Activated T-helper 2 cell treated with anti-CD3 and anti-CD28 coated beads, Interferon-gamma antibody, Interleukin-2, Interleukin-4, amounts not matched to agents 10 μg/mL and 5 μg/mL and 100 μg/mL, durations not matched to agents 14 hours and 24 hours and 36 hours (primary cell): Measurements from ENCODE around the gene RXRG. TPM values are rescaled to one million over a fixed set of nuclear protein-coding genes. Genes with fewer than 3 reads are reported as not detected.

ENCODE experiments used
- DNase-seq: peaks from one replicate; pipeline ENCODE4 v3.0.0; 2021; ENCODE audit warnings: low spot score
- H3K27ac Mint-ChIP-seq: one replicate; pipeline ENCODE4 v1.8.0; 2021; ENCODE audit warnings: mixed read lengths
- H3K27me3 Mint-ChIP-seq: one replicate; pipeline ENCODE4 v1.8.0; 2021; ENCODE audit warnings: low read depth, mixed read lengths
- H3K36me3 Mint-ChIP-seq: one replicate; pipeline ENCODE4 v1.8.0; 2021; ENCODE audit warnings: low read depth, mixed read lengths
- H3K4me1 Mint-ChIP-seq: one replicate; pipeline ENCODE4 v1.8.0; 2021; ENCODE audit warnings: low read depth, mixed read lengths
- H3K4me3 Mint-ChIP-seq: one replicate; pipeline ENCODE4 v1.8.0; 2021; ENCODE audit warnings: low read depth, mild to moderate bottlenecking, moderate library complexity, mixed read lengths
- H3K9me3 Mint-ChIP-seq: one replicate; pipeline ENCODE4 v1.8.0; 2021; ENCODE audit warnings: mixed read lengths
- intact Hi-C: fragments of 100-400 bp; cut with micrococcal nuclease; formaldehyde crosslinking; loops from one replicate; pipeline ENCODE4 v1.15.1; 2023
- total RNA-seq: library from RNA; stranded (reverse); gene quantifications from 2 replicates; pipeline ENCODE4 v1.2.3, GENCODE V29; 2022

The RXRG gene
- total RNA-seq, 1 donor from 2014 or later = not detected

GRCh38 chr1:165352442-165353293 lies 92.3 kb downstream of the RXRG start:
- H3K36me3 Mint-ChIP-seq = no peaks in the 10 kb centered on the region
- peaks cover 2% of the 10 kb centered on the region for H3K4me1 Mint-ChIP-seq
- no peak overlapping the region for H3K4me3 Mint-ChIP-seq
- intact Hi-C loops = loop anchor here (5.0 kb wide), 3 partner anchors 95 to 810 kb away; partner anchors contain the start of gene RXRG
- H3K27ac Mint-ChIP-seq = no peak overlapping the region
- H3K9me3 Mint-ChIP-seq = no peaks in the 10 kb centered on the region
- DNase-seq = no peak
- H3K27me3 Mint-ChIP-seq = peaks cover 82% of the 10 kb centered on the region

DNA sequence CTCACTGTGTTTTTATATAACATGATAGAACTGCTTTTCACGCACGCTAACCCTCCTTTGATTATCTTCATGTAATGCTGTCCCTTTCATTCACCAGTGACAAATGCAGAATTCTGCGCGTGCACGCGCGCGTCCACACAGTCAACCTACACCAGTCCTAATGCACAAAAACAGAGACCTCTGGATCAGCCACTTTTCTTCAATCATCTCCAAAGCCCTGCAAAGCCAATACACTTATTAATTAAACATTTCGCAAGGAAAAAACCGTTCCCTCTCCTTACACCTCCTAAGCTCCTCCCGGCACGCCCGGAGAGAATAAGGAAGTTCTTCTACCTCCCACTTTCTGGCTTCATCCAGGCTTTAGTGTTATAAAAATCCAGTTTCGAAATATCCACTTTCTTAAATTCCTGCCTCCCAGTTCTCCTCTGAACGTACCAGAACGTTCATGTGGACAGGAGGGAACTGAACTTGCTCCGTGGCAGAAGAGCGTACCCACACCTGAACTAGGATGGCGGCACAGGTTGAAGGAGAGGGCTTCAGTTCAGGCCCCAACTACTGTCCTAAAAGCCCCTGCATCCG lies 93.0 kb downstream of the RXRG start:
- no peaks in the 10 kb centered on the region for H3K36me3 Mint-ChIP-seq
- no peak overlapping the region for H3K4me3 Mint-ChIP-seq
- peaks cover 79% of the 10 kb centered on the region for H3K27me3 Mint-ChIP-seq
- H3K27ac Mint-ChIP-seq = no peak overlapping the region
- intact Hi-C loops = loop anchor here (5.0 kb wide), 3 partner anchors 95 to 810 kb away; partner anchors contain the start of gene RXRG
- DNase-seq = no peak
- no peaks in the 10 kb centered on the region for H3K9me3 Mint-ChIP-seq
- peaks cover 2% of the 10 kb centered on the region for H3K4me1 Mint-ChIP-seq

Other genes with a start within 250 kb of the RXRG start
- gene LMX1A, start 88.4 kb downstream of the RXRG start, total RNA-seq = not detected in 2 replicates
- gene LRRC52, start 98.9 kb upstream of the RXRG start, total RNA-seq = not detected in 2 replicates
- gene MGST3, start 186.1 kb upstream of the RXRG start, total RNA-seq = 63.6 and 63.7 TPM in 2 replicates